ENCODE measurements around the gene CPXM2.

Gene CPXM2

GRCh38 chr10:123796736-123797135 lies 94.9 kb downstream of the CPXM2 start:
- no peak for DNase-seq (ENCODE audit: low read depth)

GRCh38 chr10:123795846-123796590 lies 95.6 kb downstream of the CPXM2 start:
- DNase-seq (ENCODE audit: low read depth): no peak

- DNase-seq (ENCODE audit: low read depth): no peak
Measured at GRCh38 chr10:123795196-123795780, 96.3 kb downstream of the CPXM2 start.

GRCh38 chr10:123792248-123792978 lies 99.2 kb downstream of the CPXM2 start:
- DNase-seq (ENCODE audit: low read depth): no peak

- no peak for DNase-seq (ENCODE audit: low read depth)
Measured at GRCh38 chr10:123790132-123790885, 101.3 kb downstream of the CPXM2 start.

GRCh38 chr10:123788981-123789380 lies 102.6 kb downstream of the CPXM2 start:
- DNase-seq (ENCODE audit: low read depth): no peak

GRCh38 chr10:123787566-123787965 lies 104.0 kb downstream of the CPXM2 start:
- no peak for DNase-seq (ENCODE audit: low read depth)

- no peak for DNase-seq (ENCODE audit: low read depth)
Measured at GRCh38 chr10:123786896-123787295, 104.7 kb downstream of the CPXM2 start.

- DNase-seq (ENCODE audit: low read depth): no peak
Measured at GRCh38 chr10:123786306-123786705, 105.3 kb downstream of the CPXM2 start.

- DNase-seq (ENCODE audit: low read depth): no peak
Measured at GRCh38 chr10:123784646-123785045, 107.0 kb downstream of the CPXM2 start.

GRCh38 chr10:123784216-123784615 lies 107.4 kb downstream of the CPXM2 start:
- no peak for DNase-seq (ENCODE audit: low read depth)

- DNase-seq (ENCODE audit: low read depth): no peak
Measured at GRCh38 chr10:123783296-123783695, 108.3 kb downstream of the CPXM2 start.

- DNase-seq (ENCODE audit: low read depth): no peak
Measured at GRCh38 chr10:123782549-123782948, 109.1 kb downstream of the CPXM2 start.

GRCh38 chr10:123781956-123782500 lies 109.6 kb downstream of the CPXM2 start:
- DNase-seq (ENCODE audit: low read depth): no peak

GRCh38 chr10:123781324-123781900 lies 110.2 kb downstream of the CPXM2 start:
- DNase-seq (ENCODE audit: low read depth): no peak

GRCh38 chr10:123778719-123779517 lies 112.7 kb downstream of the CPXM2 start:
- DNase-seq (ENCODE audit: low read depth): no peak

- DNase-seq (ENCODE audit: low read depth): no peak
Measured at GRCh38 chr10:123777881-123778280, 113.7 kb downstream of the CPXM2 start.

GRCh38 chr10:123774132-123774742 lies 117.4 kb downstream of the CPXM2 start:
- DNase-seq (ENCODE audit: low read depth): no peak

GRCh38 chr10:123772645-123773508 lies 118.7 kb downstream of the CPXM2 start:
- no peak for DNase-seq (ENCODE audit: low read depth)
